GM12878 (cell line): ENCODE measurements around the gene ZNF670. TPM values are rescaled to one million over a fixed set of nuclear protein-coding genes. Genes with fewer than 3 reads are reported as not detected.

Experiments used
- ATAC-seq: fragments of 200-7000 bp; cut with Tn5 transposase; 3 replicates; pipeline ENCODE4 v1.9.1; 2020; ENCODE audit warnings: mild to moderate bottlenecking, moderate library complexity
- BruUV-seq: library from RNA; stranded (reverse); fragments of 400-500 nt; replicated peaks from 2 replicates; lab custom pipeline; 2021; lab: Mats Ljungman, UMichigan
- CTCF ChIA-PET: fragments of 300-600 bp; sonication (Branson Sonifier 250); formaldehyde crosslinking; extraction: SDS; loops from one replicate; lab custom pipeline; 2021; ENCODE audit warnings: inconsistent platforms; lab: Yijun Ruan, JAX
- POLR2A ChIA-PET: fragments of 350-600 bp; formaldehyde crosslinking; extraction: SDS; loops from one replicate; lab custom pipeline; 2021; ENCODE audit warnings: inconsistent platforms; lab: Charles Lee
- RAD21 ChIA-PET: fragments of 300-600 bp; sonication (Branson Sonifier 250); formaldehyde crosslinking; loops from one replicate; lab custom pipeline; 2023; ENCODE audit warnings: antibody characterized with exemption; ENCODE audit not compliant: unreplicated experiment; lab: Charles Lee
- SMC1A ChIA-PET: fragments of 300-600 bp; sonication (Branson Sonifier 250); formaldehyde crosslinking; loops from one replicate; lab custom pipeline; 2023; ENCODE audit not compliant: unreplicated experiment, uncharacterized antibody; lab: Charles Lee
- DNase-seq: peaks from one replicate; pipeline ENCODE4 v3.0.0-alpha.2; 2011; ENCODE audit warnings: low read depth, low spot score
- FAIRE-seq: peaks from 3 replicates; lab custom pipeline; 2011; peaks lifted over from hg19 to GRCh38; lab: Jason Lieb, UNC
- H2AFZ ChIP-seq: 2 replicates; pipeline ENCODE4 v1.6.0; 2011; ENCODE audit warnings: low read depth, low read length, control low read depth; ENCODE audit not compliant: control insufficient read depth
- H3K27ac ChIP-seq: 2 replicates; pipeline ENCODE4 v1.5.1; 2011; ENCODE audit warnings: control low read depth; ENCODE audit not compliant: control insufficient read depth, insufficient read depth
- H3K27me3 ChIP-seq, 2 experiments: replicated peaks in 1 of 2; 2 replicates each; pipeline versions ENCODE4 v1.6.0 to v1.6.1; 2011; ENCODE audit warnings: low read length in 1 of 2; ENCODE audit not compliant: control insufficient read depth in 2 of 2, insufficient read depth in 2 of 2
- H3K36me3 ChIP-seq, 2 experiments: 2 replicates each; pipeline ENCODE4 v1.5.1; 2011; ENCODE audit warnings: low read length in 1 of 2; ENCODE audit not compliant: control insufficient read depth in 2 of 2, insufficient read depth in 2 of 2
- H3K4me1 ChIP-seq: 2 replicates; pipeline ENCODE4 v1.6.1; 2011; ENCODE audit warnings: mild to moderate bottlenecking, low read length, moderate library complexity, mixed read lengths; ENCODE audit not compliant: control insufficient read depth, insufficient read depth
- H3K4me2 ChIP-seq: 2 replicates; pipeline ENCODE4 v1.6.0; 2011; ENCODE audit warnings: control low read depth; ENCODE audit not compliant: control insufficient read depth, insufficient read depth
- H3K4me3 ChIP-seq: fragments of 200-600 bp; sonication (generic); 2 replicates; pipeline ENCODE4 v1.5.1; 2016
- H3K79me2 ChIP-seq: 2 replicates; pipeline ENCODE4 v1.6.0; 2011; ENCODE audit warnings: low read length; ENCODE audit not compliant: control insufficient read depth, insufficient read depth
- H3K9ac ChIP-seq: 2 replicates; pipeline ENCODE4 v1.8.0; 2011; ENCODE audit warnings: low read length, control low read depth, mixed read lengths; ENCODE audit not compliant: control insufficient read depth, insufficient read depth
- H3K9me3 ChIP-seq: replicated peaks from 3 replicates; pipeline ENCODE4 v1.5.1; 2011; ENCODE audit warnings: mild to moderate bottlenecking, low read length; ENCODE audit not compliant: control insufficient read depth, insufficient read depth
- H4K20me1 ChIP-seq: 2 replicates; pipeline ENCODE4 v1.6.0; 2011; ENCODE audit not compliant: control insufficient read depth, insufficient read depth
- ETV6 ChIP-seq, 2 experiments: fragments of 450-650 bp in 1 of 2; IDR thresholded peaks in 1 of 2; conservative IDR thresholded peaks in 1 of 2; 2 replicates each; pipeline ENCODE4 v1.6.1; 2014; ENCODE audit warnings: antibody characterized with exemption in 1 of 2, borderline replicate concordance in 1 of 2, low read depth in 1 of 2, mild to moderate bottlenecking in 1 of 2, moderate library complexity in 1 of 2
- IKZF1 ChIP-seq: fragments of 450-650 bp; conservative IDR thresholded peaks from 2 replicates; pipeline ENCODE4 v1.6.1; 2017; ENCODE audit warnings: antibody characterized with exemption, mild to moderate bottlenecking
- JUNB ChIP-seq: IDR thresholded peaks from 2 replicates; pipeline ENCODE4 v1.6.1; 2016; ENCODE audit warnings: antibody characterized with exemption, mild to moderate bottlenecking
- NBN ChIP-seq: fragments of 450-650 bp; IDR thresholded peaks from 2 replicates; pipeline ENCODE4 v1.6.1; 2016
- PAX8 ChIP-seq: fragments of 450-650 bp; IDR thresholded peaks from 2 replicates; pipeline ENCODE4 v1.6.1; 2017; ENCODE audit warnings: mild to moderate bottlenecking, moderate library complexity
- RBBP5 ChIP-seq: fragments of 200-600 bp; sonication (generic); conservative IDR thresholded peaks from 2 replicates; pipeline ENCODE4 v1.6.1; 2016
- RELA ChIP-seq: fragments of 450-650 bp; IDR thresholded peaks from 2 replicates; pipeline ENCODE4 v1.8.0; 2014; ENCODE audit warnings: borderline replicate concordance; ENCODE audit not compliant: partially characterized antibody
- SIX5 ChIP-seq: IDR thresholded peaks from 2 replicates; pipeline ENCODE4 v1.6.1; 2011; ENCODE audit warnings: mild to moderate bottlenecking, low read depth, low read length, moderate library complexity; ENCODE audit not compliant: severe bottlenecking
- SMC3 ChIP-seq: IDR thresholded peaks from 2 replicates; pipeline ENCODE4 v1.6.1; 2011; ENCODE audit warnings: low read length, improper control_type of control experiment, borderline replicate concordance
- STAT1 ChIP-seq: fragments of 450-650 bp; conservative IDR thresholded peaks from 2 replicates; pipeline ENCODE4 v1.6.1; 2014; ENCODE audit warnings: antibody characterized with exemption, mild to moderate bottlenecking
- ZBED1 ChIP-seq: IDR thresholded peaks from 2 replicates; pipeline ENCODE4 v1.6.1; 2016; ENCODE audit warnings: borderline replicate concordance
- ZNF384 ChIP-seq: IDR thresholded peaks from 2 replicates; pipeline ENCODE4 v1.6.1; 2012; ENCODE audit warnings: low read depth, mild to moderate bottlenecking, low read length, improper control_type of control experiment, borderline replicate concordance
- WGBS: methylation state at CpG from one replicate; pipeline ENCODE4 v1.1.6; 2016; ENCODE audit warnings: low lambda C conversion rate; ENCODE audit not compliant: insufficient replicate concordance, insufficient coverage; ENCODE audit errors: missing lambda C conversion rate; 5-methylcytosine and 5-hydroxymethylcytosine counted together
- in situ Hi-C: fragments of 300-500 bp; cut with MboI; formaldehyde crosslinking; loops from 9 replicates; pipeline ENCODE4 v1.14.3; 2018; ENCODE audit warnings: mixed read lengths
- intact Hi-C: fragments of 100-400 bp; cut with micrococcal nuclease; formaldehyde crosslinking; loops from one replicate; pipeline ENCODE4 v1.14.2; 2022; ENCODE audit not compliant: unreplicated experiment
- polyA plus RNA-seq, 11 experiments: library from polyadenylated mRNA; depleted of rRNA in 4 of 11; unstranded in 6 of 11; stranded (reverse) in 5 of 11; fragments of >200 nt; fragmentation: Nextera tagmentation in 4 of 11; fragmentation: Illumina TruSeq in 1 of 11; extraction: Ambion mirVana in 4 of 11; extraction: Trizol in 1 of 11; gene quantifications; 1 replicate in 1 of 11; 2 replicates in 10 of 11; pipeline versions ENCODE4 v1.2.1 to v1.2.3, GENCODE V29; 2011 to 2016; ENCODE audit warnings: inconsistent platforms in 2 of 11, missing spikeins in 2 of 11, low read depth in 1 of 11
- total RNA-seq, 4 experiments: library from RNA; depleted of rRNA in 3 of 4; stranded (reverse); fragments of >200 nt in 3 of 4; fragmentation: Illumina TruSeq in 1 of 4; extraction: Trizol in 1 of 4; gene quantifications; 2 replicates each; pipeline versions ENCODE4 v1.2.1 to v1.2.3, GENCODE V29; 2013 to 2021
- TF ChIP-seq, protein P1 (sequence below): IDR thresholded peaks from 2 replicates; pipeline ENCODE4 v1.6.1; 2011; ENCODE audit warnings: low read depth, low read length, improper control_type of control experiment, borderline replicate concordance
- TF ChIP-seq, protein P2 (sequence below): fragments of 450-650 bp; IDR thresholded peaks from 2 replicates; pipeline ENCODE4 v1.6.1; 2017; ENCODE audit warnings: mild to moderate bottlenecking, moderate library complexity
- TF ChIP-seq, protein P3 (sequence below): fragments of 450-650 bp; IDR thresholded peaks from 2 replicates; pipeline ENCODE4 v1.6.1; 2017; ENCODE audit warnings: mild to moderate bottlenecking, moderate library complexity

ZNF670 gene
- total and polyA plus RNA-seq, 10 of the 15 experiments (the other 5 are each of a cell fraction or from before 2014, with no cell fraction given) = 3.0 to 9.0 (median 5.3) TPM

DNA sequence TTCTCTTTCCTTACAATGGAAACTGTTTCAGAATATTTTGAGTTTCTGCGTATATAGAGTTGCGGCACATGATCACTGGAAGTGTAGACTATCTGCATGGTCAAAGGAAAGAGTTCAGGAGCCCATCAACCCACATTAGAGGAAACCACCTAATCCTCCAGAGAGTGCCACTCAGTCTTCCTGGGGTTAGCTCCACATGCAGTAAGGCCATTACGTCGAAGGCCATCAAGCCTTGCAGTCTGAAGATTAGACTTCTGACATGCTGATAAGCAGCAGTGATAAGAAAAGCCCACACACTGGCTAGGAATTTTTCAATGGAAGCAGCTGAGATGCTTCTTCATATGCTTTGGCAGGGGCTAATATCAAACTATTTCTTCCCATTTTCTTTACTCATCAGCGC is 17.9 kb upstream of the ZNF670 start:
- in situ Hi-C loops = no loop called here
- TF ChIP-seq ETV6 (conservative IDR thresholded peaks at IDR 0.05 in 1 of 2, IDR thresholded peaks at IDR 0.05 in 1 of 2; ENCODE audit: borderline replicate concordance in 1 of 2, low read depth in 1 of 2) (no peak), RELA (no peak), ZBED1 (no peak), PAX8 (no peak), IKZF1 (no peak), SMC3 (no peak), JUNB (no peak), NBN (no peak), ZNF384 (no peak), SIX5 (no peak), RBBP5 (no peak), STAT1 (no peak)
- TF ChIP-seq, protein P1, sequence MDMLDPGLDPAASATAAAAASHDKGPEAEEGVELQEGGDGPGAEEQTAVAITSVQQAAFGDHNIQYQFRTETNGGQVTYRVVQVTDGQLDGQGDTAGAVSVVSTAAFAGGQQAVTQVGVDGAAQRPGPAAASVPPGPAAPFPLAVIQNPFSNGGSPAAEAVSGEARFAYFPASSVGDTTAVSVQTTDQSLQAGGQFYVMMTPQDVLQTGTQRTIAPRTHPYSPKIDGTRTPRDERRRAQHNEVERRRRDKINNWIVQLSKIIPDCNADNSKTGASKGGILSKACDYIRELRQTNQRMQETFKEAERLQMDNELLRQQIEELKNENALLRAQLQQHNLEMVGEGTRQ = no peak
- TF ChIP-seq, protein P2, sequence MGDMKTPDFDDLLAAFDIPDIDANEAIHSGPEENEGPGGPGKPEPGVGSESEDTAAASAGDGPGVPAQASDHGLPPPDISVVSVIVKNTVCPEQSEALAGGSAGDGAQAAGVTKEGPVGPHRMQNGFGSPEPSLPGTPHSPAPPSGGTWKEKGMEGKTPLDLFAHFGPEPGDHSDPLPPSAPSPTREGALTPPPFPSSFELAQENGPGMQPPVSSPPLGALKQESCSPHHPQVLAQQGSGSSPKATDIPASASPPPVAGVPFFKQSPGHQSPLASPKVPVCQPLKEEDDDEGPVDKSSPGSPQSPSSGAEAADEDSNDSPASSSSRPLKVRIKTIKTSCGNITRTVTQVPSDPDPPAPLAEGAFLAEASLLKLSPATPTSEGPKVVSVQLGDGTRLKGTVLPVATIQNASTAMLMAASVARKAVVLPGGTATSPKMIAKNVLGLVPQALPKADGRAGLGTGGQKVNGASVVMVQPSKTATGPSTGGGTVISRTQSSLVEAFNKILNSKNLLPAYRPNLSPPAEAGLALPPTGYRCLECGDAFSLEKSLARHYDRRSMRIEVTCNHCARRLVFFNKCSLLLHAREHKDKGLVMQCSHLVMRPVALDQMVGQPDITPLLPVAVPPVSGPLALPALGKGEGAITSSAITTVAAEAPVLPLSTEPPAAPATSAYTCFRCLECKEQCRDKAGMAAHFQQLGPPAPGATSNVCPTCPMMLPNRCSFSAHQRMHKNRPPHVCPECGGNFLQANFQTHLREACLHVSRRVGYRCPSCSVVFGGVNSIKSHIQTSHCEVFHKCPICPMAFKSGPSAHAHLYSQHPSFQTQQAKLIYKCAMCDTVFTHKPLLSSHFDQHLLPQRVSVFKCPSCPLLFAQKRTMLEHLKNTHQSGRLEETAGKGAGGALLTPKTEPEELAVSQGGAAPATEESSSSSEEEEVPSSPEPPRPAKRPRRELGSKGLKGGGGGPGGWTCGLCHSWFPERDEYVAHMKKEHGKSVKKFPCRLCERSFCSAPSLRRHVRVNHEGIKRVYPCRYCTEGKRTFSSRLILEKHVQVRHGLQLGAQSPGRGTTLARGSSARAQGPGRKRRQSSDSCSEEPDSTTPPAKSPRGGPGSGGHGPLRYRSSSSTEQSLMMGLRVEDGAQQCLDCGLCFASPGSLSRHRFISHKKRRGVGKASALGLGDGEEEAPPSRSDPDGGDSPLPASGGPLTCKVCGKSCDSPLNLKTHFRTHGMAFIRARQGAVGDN = no peak
- TF ChIP-seq, protein P3, sequence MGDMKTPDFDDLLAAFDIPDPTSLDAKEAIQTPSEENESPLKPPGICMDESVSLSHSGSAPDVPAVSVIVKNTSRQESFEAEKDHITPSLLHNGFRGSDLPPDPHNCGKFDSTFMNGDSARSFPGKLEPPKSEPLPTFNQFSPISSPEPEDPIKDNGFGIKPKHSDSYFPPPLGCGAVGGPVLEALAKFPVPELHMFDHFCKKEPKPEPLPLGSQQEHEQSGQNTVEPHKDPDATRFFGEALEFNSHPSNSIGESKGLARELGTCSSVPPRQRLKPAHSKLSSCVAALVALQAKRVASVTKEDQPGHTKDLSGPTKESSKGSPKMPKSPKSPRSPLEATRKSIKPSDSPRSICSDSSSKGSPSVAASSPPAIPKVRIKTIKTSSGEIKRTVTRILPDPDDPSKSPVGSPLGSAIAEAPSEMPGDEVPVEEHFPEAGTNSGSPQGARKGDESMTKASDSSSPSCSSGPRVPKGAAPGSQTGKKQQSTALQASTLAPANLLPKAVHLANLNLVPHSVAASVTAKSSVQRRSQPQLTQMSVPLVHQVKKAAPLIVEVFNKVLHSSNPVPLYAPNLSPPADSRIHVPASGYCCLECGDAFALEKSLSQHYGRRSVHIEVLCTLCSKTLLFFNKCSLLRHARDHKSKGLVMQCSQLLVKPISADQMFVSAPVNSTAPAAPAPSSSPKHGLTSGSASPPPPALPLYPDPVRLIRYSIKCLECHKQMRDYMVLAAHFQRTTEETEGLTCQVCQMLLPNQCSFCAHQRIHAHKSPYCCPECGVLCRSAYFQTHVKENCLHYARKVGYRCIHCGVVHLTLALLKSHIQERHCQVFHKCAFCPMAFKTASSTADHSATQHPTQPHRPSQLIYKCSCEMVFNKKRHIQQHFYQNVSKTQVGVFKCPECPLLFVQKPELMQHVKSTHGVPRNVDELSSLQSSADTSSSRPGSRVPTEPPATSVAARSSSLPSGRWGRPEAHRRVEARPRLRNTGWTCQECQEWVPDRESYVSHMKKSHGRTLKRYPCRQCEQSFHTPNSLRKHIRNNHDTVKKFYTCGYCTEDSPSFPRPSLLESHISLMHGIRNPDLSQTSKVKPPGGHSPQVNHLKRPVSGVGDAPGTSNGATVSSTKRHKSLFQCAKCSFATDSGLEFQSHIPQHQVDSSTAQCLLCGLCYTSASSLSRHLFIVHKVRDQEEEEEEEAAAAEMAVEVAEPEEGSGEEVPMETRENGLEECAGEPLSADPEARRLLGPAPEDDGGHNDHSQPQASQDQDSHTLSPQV = no peak

More for the DNA sequence above, 17.9 kb upstream of the ZNF670 start:
- Histone ChIP-seq H4K20me1 (no peaks in the 10 kb centered on the region), H3K9ac (no peak overlapping the region), H3K4me3 (no peak overlapping the region), H3K9me3 (peaks cover 16% of the 10 kb centered on the region), H2AFZ (no peak overlapping the region), H3K36me3 (peaks cover 4 to 10% of the 10 kb centered on the region in 2 experiments; a peak in 3 of 4 replicates), H3K4me2 (no peak overlapping the region), H3K27ac (no peak overlapping the region), H3K27me3 (no peaks in the 10 kb centered on the region), H3K79me2 (no peaks in the 10 kb centered on the region), H3K4me1 (no peaks in the 10 kb centered on the region)
- SMC1A ChIA-PET = no interaction called here
- POLR2A ChIA-PET = no interaction called here
- DNase-seq (no peak), ATAC-seq (no peak), FAIRE-seq (no peak)
- 74% methylated on average over 5 of the region's 5 CpGs for WGBS
- RAD21 ChIA-PET = no interaction called here
- no TSS peak for BruUV-seq
- CTCF ChIA-PET = no interaction called here
- intact Hi-C loops = no loop called here
